Fibroblast of skin of left quadriceps (primary cell): ENCODE results near the gene MLYCD.

ENCODE experiments used
- DNase-seq, 2 experiments: peaks; one replicate each; pipeline ENCODE4 v3.0.0-alpha.2; 2013; ENCODE audit warnings: low read depth in 2 of 2

Gene MLYCD

DNA sequence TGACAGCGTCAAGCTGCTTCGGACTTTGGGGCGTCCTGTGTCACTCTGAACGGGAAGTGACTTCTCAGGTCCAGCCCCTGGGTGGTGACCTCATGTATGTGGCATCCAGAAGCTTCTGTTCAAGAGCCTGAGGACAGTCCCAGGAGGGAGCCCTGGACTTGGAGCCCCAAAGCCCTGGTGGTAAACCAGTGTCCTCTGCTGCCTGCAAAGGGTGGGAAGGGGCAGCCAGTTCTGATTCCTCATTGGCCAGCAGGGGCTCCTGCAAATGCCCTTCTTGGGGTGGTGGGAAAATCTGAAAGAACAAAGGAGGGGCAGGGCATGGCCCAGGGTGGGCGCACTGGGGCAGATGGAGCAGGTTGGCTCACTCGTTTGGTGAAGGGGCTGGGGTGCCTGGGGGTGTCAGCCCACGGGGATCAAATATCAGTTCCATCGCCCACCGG lies 55.7 kb downstream of the MLYCD start:
- no peak for DNase-seq

- peak; percentile 31 to 39 for DNase-seq
These were observed 56.6 kb downstream of the MLYCD start for GRCh38 chr16:83955218-83956130.

DNA sequence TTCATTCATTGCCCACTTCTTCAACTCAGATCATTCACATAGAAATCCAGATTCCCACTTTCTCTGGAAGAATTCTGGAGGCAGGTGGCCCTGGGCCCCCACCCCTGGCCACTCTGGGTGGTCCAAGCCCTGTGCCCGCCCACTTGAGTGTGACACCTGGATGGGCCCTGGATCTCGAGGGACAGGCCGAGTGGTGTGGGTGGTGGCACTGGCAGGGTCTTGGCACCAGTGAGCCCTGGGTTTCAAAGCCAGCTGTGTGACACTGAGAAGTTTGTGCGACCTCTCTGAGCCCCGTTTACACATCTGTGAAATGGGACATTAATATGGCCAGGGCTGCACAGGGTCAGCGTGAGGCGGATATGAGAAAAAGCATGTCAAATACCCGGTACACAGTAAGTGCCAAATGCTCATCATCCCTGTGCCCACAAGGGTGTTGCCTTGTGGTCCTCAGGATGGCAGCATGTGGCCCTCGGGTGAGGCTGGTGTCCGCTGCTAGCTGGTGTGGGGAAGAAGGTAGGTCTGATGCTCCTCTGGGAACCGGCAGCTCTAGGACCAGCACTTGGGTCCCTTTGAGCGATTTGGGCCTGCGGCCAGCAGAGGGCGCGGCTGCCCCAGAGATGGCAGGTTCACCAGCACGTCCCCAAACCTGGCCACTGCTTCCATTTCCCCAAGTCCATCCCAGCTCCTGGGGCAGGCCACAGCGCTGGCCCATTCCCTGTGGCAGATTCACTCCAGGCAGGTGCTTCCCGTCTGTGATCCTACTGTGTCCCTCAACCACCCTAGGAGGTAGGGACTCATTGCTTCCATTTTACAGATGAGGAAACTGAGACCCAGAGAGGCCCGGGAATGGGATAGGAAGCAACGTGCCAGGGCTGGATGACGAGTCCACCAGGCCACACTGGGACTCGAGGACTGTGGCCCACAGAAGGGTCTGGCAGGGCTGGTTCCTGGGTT lies 57.7 kb downstream of the MLYCD start:
- DNase-seq: peak; percentile 31 to 48

- no peak for DNase-seq
These were observed 58.5 kb downstream of the MLYCD start for GRCh38 chr16:83957296-83957855.

DNA sequence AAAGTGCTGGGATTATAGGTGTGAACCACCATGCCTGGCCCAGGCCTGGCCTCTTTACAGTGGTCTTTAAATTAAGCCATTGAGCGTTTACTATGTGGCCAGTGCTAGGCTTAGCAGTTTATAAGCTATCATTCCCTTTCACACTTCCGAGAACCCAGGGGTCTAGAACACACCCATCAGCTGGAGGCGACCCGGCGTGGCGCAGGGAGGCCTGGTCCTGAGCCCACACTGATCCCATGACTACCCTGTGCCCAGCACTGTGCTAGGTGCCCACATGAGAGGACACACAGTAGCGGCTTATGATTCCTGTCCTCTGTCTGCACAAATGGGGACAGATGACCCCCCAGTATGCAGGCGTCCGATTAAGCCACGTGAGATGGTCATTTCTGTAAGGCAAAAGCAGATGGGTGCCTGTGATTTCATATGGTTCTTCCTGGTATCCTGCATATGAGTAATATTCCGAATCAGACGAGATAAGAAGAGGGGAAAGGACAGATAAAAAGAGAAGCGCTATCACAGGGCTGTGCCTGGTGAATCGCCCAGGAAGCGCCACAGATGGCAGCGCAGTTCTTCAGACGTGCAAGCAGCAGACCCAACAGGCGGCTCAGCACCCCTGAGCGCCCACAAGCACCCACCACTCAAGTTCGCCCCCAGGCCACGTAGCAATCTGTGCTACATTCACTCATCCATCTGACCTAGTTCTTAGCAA lies 59.4 kb downstream of the MLYCD start:
- DNase-seq: no peak

- no peak for DNase-seq
These were observed 60.1 kb downstream of the MLYCD start for GRCh38 chr16:83958846-83959565.

DNA sequence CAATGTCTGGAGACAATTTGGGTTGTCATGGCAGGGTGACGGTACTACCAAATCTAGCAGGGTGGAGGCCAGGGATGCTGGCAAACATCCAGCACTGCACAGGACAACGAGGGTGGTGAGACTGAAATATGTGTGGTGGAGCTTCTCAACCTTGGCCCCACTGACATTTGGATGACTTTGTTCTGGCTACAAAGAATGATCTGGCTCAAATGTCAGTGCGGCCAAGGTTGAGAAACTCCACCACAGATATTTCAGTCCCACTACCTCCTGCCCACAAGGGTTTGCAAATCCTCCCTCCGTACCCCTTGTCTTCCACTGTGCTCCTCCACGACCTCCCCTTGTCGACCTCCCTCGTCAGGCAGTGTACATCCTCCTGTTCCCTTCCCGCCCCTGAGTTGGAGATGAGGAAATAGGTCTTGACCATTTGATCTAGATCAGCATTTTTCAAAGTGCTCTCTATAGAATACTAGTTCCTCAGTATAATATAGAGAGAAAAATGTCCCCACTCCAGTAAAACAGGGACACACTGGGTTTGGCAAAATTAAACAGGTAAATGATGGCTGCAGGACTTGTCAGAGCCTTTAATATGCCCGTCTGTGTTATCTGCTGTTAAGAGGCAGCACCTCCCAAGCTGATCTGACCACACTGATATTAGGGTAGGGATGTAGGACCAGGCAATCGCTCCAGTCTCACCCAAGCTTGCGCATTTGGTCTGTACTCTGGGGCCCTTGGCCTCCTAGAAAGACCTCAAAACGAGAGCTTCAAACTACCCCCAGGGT lies 60.9 kb downstream of the MLYCD start:
- no peak for DNase-seq

- no peak for DNase-seq
These were observed 61.8 kb downstream of the MLYCD start for GRCh38 chr16:83960521-83961249.

- no peak for DNase-seq
These were observed 62.7 kb downstream of the MLYCD start for GRCh38 chr16:83961591-83961990.

- no peak for DNase-seq
These were observed 64.6 kb downstream of the MLYCD start for GRCh38 chr16:83963277-83964119.

- no peak for DNase-seq
These were observed 65.9 kb downstream of the MLYCD start for GRCh38 chr16:83964684-83965443.

DNA sequence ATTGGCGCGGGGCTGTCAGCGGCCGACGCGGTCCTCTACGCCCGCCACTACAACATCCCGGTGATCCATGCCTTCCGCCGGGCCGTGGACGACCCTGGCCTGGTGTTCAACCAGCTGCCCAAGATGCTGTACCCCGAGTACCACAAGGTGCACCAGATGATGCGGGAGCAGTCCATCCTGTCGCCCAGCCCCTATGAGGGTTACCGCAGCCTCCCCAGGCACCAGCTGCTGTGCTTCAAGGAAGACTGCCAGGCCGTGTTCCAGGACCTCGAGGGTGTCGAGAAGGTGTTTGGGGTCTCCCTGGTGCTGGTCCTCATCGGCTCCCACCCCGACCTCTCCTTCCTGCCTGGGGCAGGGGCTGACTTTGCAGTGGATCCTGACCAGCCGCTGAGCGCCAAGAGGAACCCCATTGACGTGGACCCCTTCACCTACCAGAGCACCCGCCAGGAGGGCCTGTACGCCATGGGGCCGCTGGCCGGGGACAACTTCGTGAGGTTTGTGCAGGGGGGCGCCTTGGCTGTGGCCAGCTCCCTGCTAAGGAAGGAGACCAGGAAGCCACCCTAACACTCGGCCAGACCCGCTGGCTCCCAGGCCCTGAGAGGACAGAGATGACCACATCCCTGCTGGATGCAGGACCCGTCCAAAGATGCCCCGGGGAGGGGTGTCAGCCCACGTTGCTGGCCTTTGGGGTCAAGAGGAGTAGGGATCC lies 66.7 kb downstream of the MLYCD start:
- no peak for DNase-seq

GRCh38 chr16:83966153-83966696 lies 67.3 kb downstream of the MLYCD start:
- no peak for DNase-seq

DNA sequence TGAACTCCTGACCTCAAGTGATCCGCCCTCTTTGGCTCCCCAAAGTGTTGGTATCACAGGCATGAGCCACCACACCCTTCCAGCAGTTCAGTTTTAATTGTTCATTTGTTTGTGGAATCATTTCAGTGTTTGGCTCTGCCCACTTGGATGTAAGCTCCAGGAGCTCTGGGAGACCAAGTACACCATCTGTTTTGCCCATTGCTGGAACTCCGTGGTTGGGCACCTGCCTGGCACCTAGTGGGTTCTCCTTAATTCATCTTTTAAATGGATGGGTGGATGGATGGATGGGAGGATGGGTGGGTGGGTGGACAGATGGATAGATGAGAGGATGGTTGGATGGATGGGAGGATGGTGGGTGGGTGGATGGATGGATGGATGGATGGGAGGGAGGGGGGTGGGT lies 68.2 kb downstream of the MLYCD start:
- DNase-seq: no peak

DNA sequence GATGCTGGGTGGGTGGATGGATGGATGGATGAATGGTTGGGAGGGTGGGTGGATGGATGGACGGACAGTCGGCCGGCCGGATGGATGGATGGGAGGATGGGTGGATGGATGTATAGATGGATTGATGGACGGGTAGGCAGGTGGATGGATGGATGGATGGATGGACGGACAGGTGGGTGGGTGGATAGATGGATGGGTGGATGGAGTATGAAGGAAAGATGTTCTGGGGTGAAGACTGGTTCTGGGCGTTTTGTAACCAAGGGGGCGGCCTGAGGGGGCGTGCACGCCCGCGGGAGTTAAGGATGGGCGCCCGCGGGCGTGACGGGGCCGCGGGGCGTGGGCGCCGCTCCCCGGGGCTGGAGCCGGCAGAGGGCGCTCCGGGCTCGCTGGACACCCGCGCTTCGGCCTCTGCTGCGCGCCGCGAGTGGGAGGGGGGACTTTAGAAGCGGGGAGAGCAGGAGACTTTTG lies 69.0 kb downstream of the MLYCD start, which contains the start of gene NECAB2:
Gene NECAB2, plus strand, starts transcription at position 407 of the 468 bp plus-strand sequence. CDS start 405 bp downstream, outside the sequence.
- no peak for DNase-seq

- no peak for DNase-seq
These were observed 69.5 kb downstream of the MLYCD start for GRCh38 chr16:83968306-83968851.
